Dedifferentiated amniotic fluid mesenchymal stem cell (primary cell): ENCODE results near the gene CERS3.

Experiments used
- DNase-seq: peaks from one replicate; pipeline ENCODE4 v3.0.0-alpha.2; 2016; ENCODE audit errors: extremely low spot score

Gene CERS3

DNA sequence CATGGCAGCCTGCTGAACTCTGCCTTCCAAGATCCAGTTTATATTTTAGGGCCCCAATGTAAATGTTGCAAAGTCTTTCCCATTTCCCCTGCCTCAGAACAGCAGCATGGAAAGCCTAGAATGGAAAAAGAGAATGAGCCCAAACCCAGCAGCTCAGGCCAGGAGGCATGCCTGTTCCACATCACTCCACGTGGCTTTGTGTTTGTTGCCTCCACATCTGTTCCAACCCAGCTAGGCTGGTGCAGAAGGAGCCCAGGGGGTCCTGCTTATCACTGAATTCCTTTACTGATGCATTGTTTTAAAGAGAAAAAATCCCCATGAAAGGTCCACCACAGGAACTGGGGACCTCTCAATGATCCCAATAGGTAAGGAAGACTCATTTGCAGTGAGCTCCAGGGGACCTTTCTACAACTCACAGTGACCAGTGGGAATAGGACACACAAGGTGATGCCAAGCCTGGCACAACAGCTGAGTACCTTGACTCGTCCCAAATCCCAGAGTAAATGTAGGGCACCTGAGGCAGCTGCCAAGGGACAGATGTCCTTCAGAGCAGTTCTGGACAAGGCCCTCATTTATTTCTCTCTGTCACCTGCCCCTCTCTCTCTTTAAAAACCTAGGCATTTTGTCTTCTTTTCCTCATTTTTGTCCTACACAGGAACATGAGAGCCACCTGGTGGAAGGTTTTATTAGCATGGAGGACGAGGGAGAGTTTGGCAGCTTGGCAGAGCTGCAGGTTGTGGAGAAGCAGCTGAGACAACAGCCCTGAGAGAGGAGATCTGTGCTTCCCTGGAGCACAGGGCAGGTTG lies 145.2 kb downstream of the CERS3 start:
- no peak for DNase-seq

DNA sequence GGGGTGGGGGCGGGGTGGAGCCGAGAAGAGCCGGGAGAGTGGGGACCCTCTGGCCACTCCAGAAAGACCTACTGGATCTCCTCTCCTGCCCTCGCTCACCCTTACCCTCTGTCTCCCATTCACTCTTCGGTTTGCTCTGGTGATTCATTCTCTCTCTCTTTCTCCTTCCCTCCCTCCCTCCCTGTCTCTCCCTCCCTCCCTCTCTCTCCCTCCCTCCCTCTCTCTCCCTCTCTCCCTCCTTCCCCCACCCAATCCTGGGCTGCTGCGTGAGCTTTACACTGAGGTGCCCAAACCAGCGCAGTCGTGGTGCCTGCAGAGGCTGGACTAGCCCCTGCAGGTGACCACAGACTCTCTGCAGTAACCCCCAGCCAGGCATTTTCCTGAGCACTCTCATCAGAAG lies 154.8 kb downstream of the CERS3 start:
- DNase-seq, result no peak

DNA sequence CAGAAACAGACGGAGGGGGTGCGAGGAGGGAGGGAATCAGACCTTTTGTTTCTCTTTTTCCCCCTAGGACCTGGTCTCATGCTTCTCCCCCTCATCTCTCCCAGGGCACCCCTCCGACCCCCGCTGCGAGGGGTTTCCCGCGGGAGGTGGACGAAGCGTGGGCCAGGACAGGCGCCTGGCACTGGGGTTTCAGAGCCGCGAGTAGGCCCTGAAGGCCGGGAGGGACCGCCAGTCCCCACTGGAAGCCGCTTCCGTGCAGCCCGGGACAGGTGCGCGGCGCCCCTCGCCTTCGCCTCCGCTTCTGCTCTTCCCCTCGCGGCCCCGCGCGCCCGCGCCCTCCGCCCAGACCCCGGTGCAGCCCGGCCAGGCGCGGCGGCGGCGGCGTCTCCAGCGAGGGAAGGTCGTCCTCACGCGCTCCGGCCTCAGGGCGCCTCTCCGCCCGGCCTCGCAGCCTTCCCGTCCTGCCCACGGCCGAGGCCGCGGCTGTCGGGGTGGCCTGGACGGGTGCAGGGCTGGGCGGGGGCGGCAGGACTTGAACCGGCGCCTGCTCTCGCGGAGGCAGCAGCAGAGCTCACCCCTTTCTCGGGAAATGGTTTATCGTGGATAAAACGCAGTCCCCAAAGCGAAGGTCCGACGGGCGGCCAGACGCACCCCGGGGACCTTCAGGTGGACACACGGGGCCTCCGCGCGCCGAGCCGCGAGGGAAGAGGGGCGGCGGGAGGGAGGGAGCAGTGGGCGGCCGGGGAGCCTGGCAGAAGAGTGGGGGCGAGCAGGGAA lies 155.4 kb downstream of the CERS3 start:
- DNase-seq, result no peak

DNA sequence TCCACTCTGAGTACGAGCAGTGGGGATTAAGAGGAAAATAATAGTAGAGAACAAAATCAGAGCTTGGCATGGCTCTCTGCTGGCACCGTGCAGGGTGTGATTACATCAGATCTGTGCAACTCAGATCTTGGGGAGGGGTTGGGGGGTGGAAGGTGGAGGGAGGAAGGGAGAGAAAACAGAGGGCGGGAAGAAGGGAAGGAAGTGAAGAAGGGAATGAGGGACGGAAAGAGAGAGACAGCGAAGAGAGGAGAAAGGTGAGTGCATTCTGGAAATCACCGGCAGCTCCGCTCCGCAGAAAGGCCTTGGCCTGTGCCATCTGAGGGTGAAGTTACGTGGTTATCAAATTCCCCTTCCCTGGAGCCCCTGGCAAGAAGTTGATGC lies 156.0 kb downstream of the CERS3 start:
- DNase-seq, result no peak

DNA sequence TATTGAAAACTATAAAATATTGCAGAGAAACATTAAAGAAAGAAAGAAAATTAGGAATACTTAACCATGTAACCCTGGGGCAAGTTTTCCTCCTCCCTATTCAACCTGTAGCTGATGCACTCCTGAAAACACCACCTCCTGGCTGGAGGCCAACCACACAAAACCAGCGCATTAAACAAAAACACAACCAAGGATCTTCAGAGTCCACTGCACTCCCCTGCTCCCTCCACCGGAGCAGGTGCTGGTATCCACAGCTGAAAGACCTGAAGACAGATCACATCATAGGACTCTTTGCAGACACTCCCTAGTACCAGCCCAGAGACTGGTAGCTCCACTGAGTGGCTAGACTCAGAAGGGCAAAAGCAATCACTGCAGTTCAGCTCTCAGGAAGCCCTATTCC lies 173.4 kb downstream of the CERS3 start:
- DNase-seq, result no peak

DNA sequence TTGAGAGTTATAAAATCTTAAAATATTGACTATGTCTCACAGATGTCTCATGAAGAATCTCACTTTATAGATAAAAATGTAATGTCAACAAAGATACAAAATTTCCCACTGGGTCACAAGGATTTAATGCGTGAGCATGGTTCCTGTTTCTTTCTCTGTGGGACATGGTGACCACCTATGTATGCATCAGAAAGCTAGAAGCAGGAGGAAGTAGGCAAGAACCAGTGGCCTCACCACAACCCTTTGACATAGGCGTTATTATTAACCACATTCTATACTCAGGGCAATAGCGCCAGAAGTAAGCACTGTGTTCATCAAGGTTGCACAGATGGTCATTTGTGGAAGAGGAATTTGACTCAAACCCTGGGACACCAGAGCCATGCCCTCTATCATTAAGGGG lies 175.3 kb downstream of the CERS3 start:
- DNase-seq, result no peak

DNA sequence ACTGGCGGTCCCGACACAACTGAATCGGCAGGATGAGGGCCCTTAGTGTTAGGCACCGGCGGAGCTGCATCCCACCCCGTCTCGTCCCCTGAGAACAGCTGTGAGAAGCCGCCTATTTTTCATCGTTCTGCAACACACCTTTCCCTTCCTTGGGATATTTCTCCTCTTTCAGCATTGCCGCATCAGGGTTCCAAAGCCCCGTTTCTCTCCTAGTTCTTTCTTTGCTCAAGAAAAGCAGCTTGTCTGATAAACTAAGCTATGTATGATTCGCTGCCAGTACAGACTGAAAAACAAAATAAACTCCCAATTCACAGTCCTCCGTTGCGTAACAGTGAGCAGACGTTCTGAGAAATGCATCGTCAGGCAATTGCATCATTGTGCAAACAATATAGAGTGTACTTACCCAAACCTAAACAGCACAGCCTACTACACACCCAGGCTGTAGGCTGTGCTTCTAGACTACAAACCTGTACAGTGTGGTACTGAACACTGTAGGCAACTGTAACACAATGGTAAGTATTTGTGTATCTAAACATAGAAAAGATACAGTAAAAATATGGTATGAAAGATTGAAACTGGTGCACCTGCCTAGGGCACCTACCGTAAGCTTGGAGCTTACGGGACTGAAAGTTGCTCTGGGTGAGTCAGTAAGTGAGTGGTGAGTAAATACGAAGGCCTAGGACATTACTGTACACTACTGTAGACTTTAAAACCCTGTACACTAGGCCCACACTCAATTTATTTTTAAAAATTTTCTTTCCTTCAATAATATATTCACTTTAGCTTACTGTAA lies 178.1 kb downstream of the CERS3 start:
- no peak for DNase-seq
